ENCODE results near the gene HOXB9.

GRCh38 chr17:48631693-48632578 is 5.8 kb upstream of the HOXB9 start:
- no peak for TF ChIP-seq POLR2A (IDR thresholded peaks at IDR 0.05; ENCODE audit: low read length)
- TF ChIP-seq GATA1 (IDR thresholded peaks at IDR 0.05; ENCODE audit: low read depth, low read length) = no peak

Measured in erythroblast (primary cell).